ENCODE measurements around the gene AKAP14. TPM values are rescaled to one million over a fixed set of nuclear protein-coding genes. Genes with fewer than 3 reads are reported as not detected.

Gene AKAP14
- total and polyA plus RNA-seq, 2 of the 4 experiments (the other 2 are of a cell fraction) = not detected

DNA sequence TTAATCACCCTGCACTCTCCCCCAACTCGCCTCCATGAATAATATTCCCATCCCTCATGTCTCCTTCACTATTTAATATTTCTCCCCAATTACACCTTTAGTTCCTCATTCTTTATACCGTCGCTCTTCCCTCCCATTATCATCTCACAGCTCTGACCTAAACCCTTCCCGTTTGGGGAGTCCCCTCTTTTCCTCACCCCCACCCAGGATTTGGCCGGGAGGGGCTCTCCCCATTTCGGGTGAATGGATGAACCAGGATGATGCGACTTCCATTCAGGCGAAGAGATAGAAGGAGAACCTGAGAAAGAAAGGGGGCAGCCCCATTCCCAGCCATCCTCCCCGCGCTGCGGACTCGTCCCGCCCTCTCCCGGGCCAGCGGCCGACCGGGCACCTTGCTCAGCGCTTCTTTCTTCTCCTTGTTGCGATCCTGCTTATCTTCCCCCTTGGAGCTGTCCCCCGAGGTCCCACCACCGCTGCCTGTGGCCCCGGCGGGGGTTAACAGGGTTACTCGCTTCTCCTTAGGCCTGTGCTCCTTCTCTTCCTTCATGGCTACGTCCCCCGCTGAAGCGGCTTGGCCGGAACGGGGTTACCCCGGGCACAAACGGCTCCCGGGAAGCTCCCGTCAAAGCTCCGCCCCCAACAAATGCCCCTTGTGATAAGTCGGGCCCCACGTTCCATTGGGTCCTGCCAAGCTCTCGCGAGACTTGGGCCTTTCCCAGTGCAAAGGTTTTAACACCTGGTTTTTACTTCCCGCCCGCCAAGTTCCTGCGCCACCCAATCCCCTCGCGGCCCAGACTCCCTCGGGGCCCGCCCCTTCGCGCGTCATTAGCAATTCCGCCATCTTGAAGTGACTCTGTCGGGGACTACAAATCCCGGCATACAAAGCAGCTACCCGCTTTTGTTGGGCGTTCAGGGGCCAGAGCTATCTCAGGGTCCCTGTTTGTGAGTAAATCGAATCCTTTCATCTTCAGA, 43.0 kb upstream of the AKAP14 start, which contains the start of gene UPF3B:
UPF3B (minus strand) TSS at position 582 of the 972 bp plus-strand sequence; CDS start at position 547, 35 bp downstream.
- ChIA-PET POLR2A (ENCODE audit: unreplicated experiment) (interaction anchor here (0.5 to 0.8 kb wide), 2 partner anchors 18 to 1127 kb away, joined by 3 read pairs; no protein-coding TSS in a partner anchor), CTCF (interaction anchor here (0.9 kb wide), 1 partner anchor 79 kb away, joined by 3 read pairs; no protein-coding TSS in a partner anchor)

More for the DNA sequence above, 43.0 kb upstream of the AKAP14 start, which contains the start of gene UPF3B:
- Histone ChIP-seq H3K27ac (ENCODE audit: insufficient read depth, low read length) (peak within 1 kb of the TSS; percentile 86), H2BK20ac (ENCODE audit: low read depth, low read length) (no peak within 1 kb of the TSS), H3K9me3 (ENCODE audit: control insufficient read depth, insufficient read depth, low read length) (no peaks in the 10 kb centered on the region), H4K8ac (ENCODE audit: low read depth in 2 of 2, low read length in 2 of 2) (peak within 1 kb of the TSS; percentile 64 to 90), H3K4me3 (ENCODE audit: insufficient read depth, low read depth, low read length) (peak within 1 kb of the TSS; percentile 82), H2BK120ac (ENCODE audit: low read depth, low read length) (no peak within 1 kb of the TSS), H3K27me3 (ENCODE audit: control insufficient read depth, insufficient read depth, low read length) (no peaks in the 10 kb centered on the region), H2AFZ (replicated peaks; ENCODE audit: low read length, poor library complexity) (peak within 1 kb of the TSS; percentile 89), H2AK5ac (ENCODE audit: low read depth, low read length) (no peak within 1 kb of the TSS), H3K4me1 (ENCODE audit: control insufficient read depth, insufficient read depth, low read length) (no peaks in the 10 kb centered on the region), H3K9ac (ENCODE audit: low read depth, low read length) (peak within 1 kb of the TSS; percentile 74), H2AK9ac (replicated peaks; ENCODE audit: low read depth, low read length, poor library complexity) (no peak within 1 kb of the TSS), H3K56ac (ENCODE audit: extremely low read depth, insufficient read depth, low read length) (peak within 1 kb of the TSS; percentile 46; the same call in 1 of the 2 replicates), H3K14ac (replicated peaks; ENCODE audit: low read depth, low read length) (peak within 1 kb of the TSS; percentile 46; the same call in 1 of the 2 replicates), H3K36me3 (ENCODE audit: control insufficient read depth, insufficient read depth, low read length) (no peaks in the 10 kb centered on the region), H3K23ac (ENCODE audit: low read depth, low read length) (no peak within 1 kb of the TSS), H4K20me1 (ENCODE audit: insufficient read depth, low read length) (no peaks in the 10 kb centered on the region), H3K79me1 (ENCODE audit: low read depth in 1 of 2, low read length in 2 of 2) (peaks cover 0 to 4% of the 10 kb centered on the region in 2 experiments; a peak in 1 of 4 replicates), H4K5ac (ENCODE audit: low read depth, low read length) (peak within 1 kb of the TSS; percentile 54; the same call in 1 of the 2 replicates), H2BK5ac (ENCODE audit: low read depth, low read length, poor library complexity, severe bottlenecking) (peak within 1 kb of the TSS; percentile 63), H3K18ac (ENCODE audit: low read depth, low read length) (peak within 1 kb of the TSS; percentile 16), H3K9me1 (ENCODE audit: insufficient read depth, low read length) (no peaks in the 10 kb centered on the region), H4K91ac (ENCODE audit: insufficient read depth, low read depth, low read length) (no peak within 1 kb of the TSS), H3K4me2 (ENCODE audit: low read depth, low read length) (peak within 1 kb of the TSS; percentile 82), H3K4ac (ENCODE audit: low read depth, low read length) (peak within 1 kb of the TSS; percentile 55), H2BK15ac (ENCODE audit: low read depth, low read length) (no peak within 1 kb of the TSS)
- in situ Hi-C loops (cut with MboI; ENCODE audit: low sequenced_read_pairs) (no loop called here), dilution Hi-C loops (cut with HindIII; ENCODE audit: low sequenced_read_pairs, unreplicated experiment) (no loop called here), intact Hi-C loops (cut with micrococcal nuclease) (loop anchor here (2.0 kb wide), 1 partner anchor 160 kb away; the partner anchor contains the start of gene SEPTIN6)
- WGBS, 2 experiments (ENCODE audit: extremely low coverage in 2 of 2, insufficient read length in 1 of 2) = 39 to 100% methylated on average over 2 to 20 of the region's 54 CpGs
- peak; percentile 98 for DNase-seq
- BruUV-seq (replicated peaks) = no TSS peak
- TF ChIP-seq POLR2A (IDR thresholded peaks at IDR 0.05; ENCODE audit: low read depth, low read length) (peak; percentile 65; the same call in 1 of the 2 replicates), RCOR1 (IDR thresholded peaks at IDR 0.05; ENCODE audit: insufficient replicate concordance, low read length) (no peak)
- ATAC-seq (ENCODE audit: low read depth) = peak; percentile 97
